Esophagus muscularis mucosa (tissue), 4 donors: ENCODE results near the gene RNF213. TPM values are rescaled to one million over a fixed set of nuclear protein-coding genes. Genes with fewer than 3 reads are reported as not detected.

ENCODE experiments used
- DNase-seq: peaks from one replicate; pipeline ENCODE4 v3.0.0-alpha.2; 2017; ENCODE audit errors: extremely low spot score
- H3K27ac ChIP-seq, 4 donors: fragments of 200-600 bp; sonication (generic); replicated peaks in 1 of 4; 1 replicate in 3 of 4; 2 replicates in 1 of 4; pipeline ENCODE4 v1.5.1; 2016 to 2019; ENCODE audit warnings: mild to moderate bottlenecking in 1 of 4
- H3K27me3 ChIP-seq, 4 donors: fragments of 200-600 bp; sonication (generic); one replicate each; pipeline versions ENCODE4 v1.5.1 to v1.6.0; 2016 to 2019
- H3K36me3 ChIP-seq, 4 donors: fragments of 200-600 bp; sonication (generic); one replicate each; pipeline ENCODE4 v1.5.1; 2016 to 2019
- H3K4me1 ChIP-seq, 4 donors: fragments of 200-600 bp; sonication (generic); one replicate each; pipeline ENCODE4 v1.5.1; 2016 to 2019
- H3K4me3 ChIP-seq, 4 donors: fragments of 200-600 bp; sonication (generic); 1 replicate in 2 of 4; 2 replicates in 2 of 4; pipeline ENCODE4 v1.5.1; 2016 to 2019; ENCODE audit warnings: mild to moderate bottlenecking in 4 of 4, moderate library complexity in 1 of 4
- H3K9me3 ChIP-seq, 4 donors: fragments of 200-600 bp; sonication (generic); 1 replicate in 3 of 4; 2 replicates in 1 of 4; pipeline ENCODE4 v1.5.1; 2016 to 2019
- EP300 ChIP-seq: sonication (generic); formaldehyde crosslinking; IDR thresholded peaks from one replicate; pipeline ENCODE4 v1.6.1; 2017; ENCODE audit warnings: antibody characterized with exemption
- POLR2A ChIP-seq: fragments of 450-650 bp; IDR thresholded peaks from one replicate; pipeline ENCODE4 v1.6.1; 2017; ENCODE audit warnings: antibody characterized with exemption, moderate library complexity, mild to moderate bottlenecking, low read depth
- POLR2AphosphoS5 ChIP-seq, 2 donors: sonication (generic); formaldehyde crosslinking; IDR thresholded peaks; one replicate each; pipeline ENCODE4 v1.6.1; 2017; ENCODE audit warnings: antibody characterized with exemption in 2 of 2
- WGBS: methylation state at CpG from one replicate; pipeline ENCODE4 v1.1.5; 2018; 5-methylcytosine and 5-hydroxymethylcytosine counted together
- intact Hi-C: fragments of 100-400 bp; cut with DNase I; formaldehyde crosslinking; loops from one replicate; pipeline ENCODE4 v1.15.1; 2023
- total RNA-seq, 4 donors: library from RNA; depleted of rRNA; stranded (reverse); fragments of >200 nt; gene quantifications; one replicate each; pipeline versions ENCODE4 v1.1.0 to v1.2.1, GENCODE V29; 2016
- TF ChIP-seq, protein P1 (sequence below), 3 experiments: fragments of 200-600 bp in 2 of 3; fragments of 450-650 bp in 1 of 3; sonication (generic) in 2 of 3; IDR thresholded peaks; one replicate each; pipeline ENCODE4 v1.5.1; 2017 to 2019; ENCODE audit warnings: antibody characterized with exemption in 3 of 3, mild to moderate bottlenecking in 2 of 3, moderate library complexity in 1 of 3

Gene RNF213
- total RNA-seq, 4 donors from 2014 or later: 55.8 to 85.7 (median 75.9) TPM

DNA sequence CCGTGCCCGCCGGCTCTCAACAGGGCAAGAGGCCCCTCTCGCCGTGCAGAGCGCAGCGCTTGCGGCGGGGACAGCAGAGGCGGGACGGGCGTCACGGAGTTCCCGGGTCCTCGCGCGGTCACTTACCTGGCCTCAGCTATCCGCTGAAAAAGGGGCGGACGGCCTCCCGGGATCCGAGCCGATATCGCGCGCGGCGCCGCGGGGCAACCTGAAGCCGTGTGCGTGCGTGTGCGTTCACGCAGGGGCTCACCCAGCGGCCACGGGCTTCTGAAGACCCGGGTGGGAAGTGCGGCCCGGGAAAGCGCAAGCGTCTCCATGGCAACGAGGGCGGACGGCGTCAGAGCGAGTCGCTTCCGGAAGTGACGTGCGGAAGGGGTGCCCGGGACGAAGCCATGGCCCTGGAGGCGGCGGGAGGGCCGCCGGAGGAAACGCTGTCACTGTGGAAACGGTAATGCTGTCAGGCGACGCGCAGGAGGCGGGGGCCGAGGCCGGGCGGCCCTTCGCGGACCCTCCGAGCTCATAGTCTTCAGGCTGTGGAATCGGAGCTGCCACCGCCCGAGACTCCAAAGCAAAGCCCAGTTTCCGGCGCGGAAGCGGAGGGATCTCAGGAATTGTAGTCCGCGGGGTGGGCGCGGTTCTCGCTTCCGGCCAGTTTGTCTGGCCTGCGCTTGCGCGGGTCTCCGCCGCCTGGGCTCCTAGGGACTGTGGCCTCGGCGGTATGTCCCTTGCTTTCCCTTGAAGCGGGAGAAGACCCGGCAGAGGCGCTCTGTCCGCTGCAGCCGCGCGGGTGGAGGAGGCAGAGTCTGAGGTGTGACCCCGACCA, 154.4 kb downstream of the RNF213 start, which contains the start of gene ENDOV:
Gene ENDOV (plus strand): TSS at position 365 of the 823 bp plus-strand sequence. CDS start 28 bp downstream, at position 393.
- Histone ChIP-seq H3K4me3 (peak within 1 kb of the TSS; percentile 77 to 87 (median 84)), H3K27me3 (no peaks in the 10 kb centered on the region), H3K27ac (peak within 1 kb of the TSS; percentile 94 to 97 (median 96)), H3K4me1 (peaks cover 26 to 46% (median 34%) of the 10 kb centered on the region in 4 donors), H3K36me3 (peaks cover 0 to 23% (median 11%) of the 10 kb centered on the region in 4 donors), H3K9me3 (no peaks in the 10 kb centered on the region)
- no CpG with 5 or more reads among the region's 97 CpGs for WGBS
- peak; percentile 99 for DNase-seq
- peak; percentile 82 to 84 for TF ChIP-seq POLR2AphosphoS5 (IDR thresholded peaks at IDR 0.05)
- TF ChIP-seq EP300: no peak
- TF ChIP-seq, protein P1, sequence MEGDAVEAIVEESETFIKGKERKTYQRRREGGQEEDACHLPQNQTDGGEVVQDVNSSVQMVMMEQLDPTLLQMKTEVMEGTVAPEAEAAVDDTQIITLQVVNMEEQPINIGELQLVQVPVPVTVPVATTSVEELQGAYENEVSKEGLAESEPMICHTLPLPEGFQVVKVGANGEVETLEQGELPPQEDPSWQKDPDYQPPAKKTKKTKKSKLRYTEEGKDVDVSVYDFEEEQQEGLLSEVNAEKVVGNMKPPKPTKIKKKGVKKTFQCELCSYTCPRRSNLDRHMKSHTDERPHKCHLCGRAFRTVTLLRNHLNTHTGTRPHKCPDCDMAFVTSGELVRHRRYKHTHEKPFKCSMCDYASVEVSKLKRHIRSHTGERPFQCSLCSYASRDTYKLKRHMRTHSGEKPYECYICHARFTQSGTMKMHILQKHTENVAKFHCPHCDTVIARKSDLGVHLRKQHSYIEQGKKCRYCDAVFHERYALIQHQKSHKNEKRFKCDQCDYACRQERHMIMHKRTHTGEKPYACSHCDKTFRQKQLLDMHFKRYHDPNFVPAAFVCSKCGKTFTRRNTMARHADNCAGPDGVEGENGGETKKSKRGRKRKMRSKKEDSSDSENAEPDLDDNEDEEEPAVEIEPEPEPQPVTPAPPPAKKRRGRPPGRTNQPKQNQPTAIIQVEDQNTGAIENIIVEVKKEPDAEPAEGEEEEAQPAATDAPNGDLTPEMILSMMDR (IDR thresholded peaks at IDR 0.05): peak in 1 of 3 experiments; percentile 15
- peak; percentile 18 for TF ChIP-seq POLR2A
- intact Hi-C loops: no loop called here

DNA sequence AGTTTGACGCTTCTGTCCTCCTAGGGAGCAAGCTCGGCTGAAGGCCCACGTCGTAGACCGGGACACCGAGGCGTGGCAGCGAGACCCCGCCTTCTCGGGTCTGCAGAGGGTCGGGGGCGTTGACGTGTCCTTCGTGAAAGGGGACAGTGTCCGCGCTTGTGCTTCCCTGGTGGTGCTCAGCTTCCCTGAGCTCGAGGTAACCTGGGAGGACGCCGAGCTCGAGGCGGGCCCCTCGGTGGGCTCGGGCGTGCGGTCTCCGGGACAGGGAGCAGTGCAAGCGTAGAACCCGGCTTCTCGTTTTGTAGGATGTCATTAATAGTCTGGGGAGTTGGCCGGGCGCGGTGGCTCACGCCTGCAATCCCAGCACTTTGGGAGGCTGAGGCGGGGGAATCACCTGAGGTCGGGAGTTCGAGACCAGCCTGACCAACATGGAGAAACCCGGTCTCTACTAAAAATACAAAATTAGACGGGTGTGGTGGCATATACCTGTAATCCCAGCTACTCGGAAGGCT, 155.0 kb downstream of the RNF213 start:
- DNase-seq: no peak
- 12% methylated on average over 22 of the region's 39 CpGs for WGBS
- Histone ChIP-seq H3K36me3 (peaks cover 0 to 26% (median 11%) of the 10 kb centered on the region in 4 donors), H3K9me3 (no peaks in the 10 kb centered on the region), H3K4me1 (peaks cover 26 to 46% (median 34%) of the 10 kb centered on the region in 4 donors), H3K27ac (peak overlapping the region; percentile 94 to 97 (median 96)), H3K4me3 (peak overlapping the region; percentile 77 to 87 (median 84)), H3K27me3 (no peaks in the 10 kb centered on the region)
- intact Hi-C loops: no loop called here
- TF ChIP-seq EP300: no peak
- no peak for TF ChIP-seq POLR2AphosphoS5 (IDR thresholded peaks at IDR 0.05)
- TF ChIP-seq, protein P1 (IDR thresholded peaks at IDR 0.05): no peak
- TF ChIP-seq POLR2A: no peak

DNA sequence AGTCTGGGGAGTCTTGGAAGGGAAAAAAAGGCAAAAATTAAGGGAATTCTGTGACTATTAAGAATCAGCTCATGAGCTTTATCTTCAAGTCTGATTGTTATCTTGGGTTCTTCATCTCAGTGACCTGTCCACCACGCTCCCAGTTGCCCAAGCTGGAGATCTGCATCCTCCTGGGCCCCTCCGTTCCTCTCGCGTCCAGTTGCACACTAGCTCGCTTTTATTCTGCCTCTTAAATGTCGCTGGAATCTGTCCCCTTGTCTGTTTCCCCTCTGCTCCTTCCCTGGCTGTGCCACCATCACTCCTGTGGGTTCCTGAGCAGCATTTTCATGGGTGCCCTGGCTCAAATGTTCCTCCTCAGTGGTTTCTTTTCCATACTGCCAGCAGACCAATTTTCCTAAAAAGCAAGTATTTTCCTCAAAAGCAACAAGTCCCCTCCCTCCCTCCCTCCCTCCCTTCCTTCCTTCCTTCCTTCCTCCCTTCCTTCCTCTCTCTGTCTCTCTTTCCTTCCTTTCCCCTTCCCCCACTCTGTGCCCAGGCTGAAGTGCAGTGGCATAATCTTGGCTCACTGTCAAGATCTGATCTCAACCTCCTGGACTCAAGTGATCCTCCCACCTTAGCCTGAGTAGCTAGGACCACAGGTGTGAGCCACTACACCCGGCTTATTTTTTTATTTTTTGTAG, 155.7 kb downstream of the RNF213 start:
- Histone ChIP-seq H3K9me3 (no peaks in the 10 kb centered on the region), H3K27me3 (no peaks in the 10 kb centered on the region), H3K4me1 (peaks cover 26 to 46% (median 34%) of the 10 kb centered on the region in 4 donors), H3K4me3 (peak overlapping the region; percentile 77 to 87 (median 84)), H3K36me3 (peaks cover 0 to 26% (median 11%) of the 10 kb centered on the region in 4 donors), H3K27ac (no peak overlapping the region)
- TF ChIP-seq POLR2AphosphoS5 (IDR thresholded peaks at IDR 0.05) (no peak), POLR2A (no peak), EP300 (no peak)
- TF ChIP-seq, protein P1 (IDR thresholded peaks at IDR 0.05): no peak
- DNase-seq: no peak
- 78% methylated on average over 7 of the region's 7 CpGs for WGBS
- intact Hi-C loops: no loop called here

DNA sequence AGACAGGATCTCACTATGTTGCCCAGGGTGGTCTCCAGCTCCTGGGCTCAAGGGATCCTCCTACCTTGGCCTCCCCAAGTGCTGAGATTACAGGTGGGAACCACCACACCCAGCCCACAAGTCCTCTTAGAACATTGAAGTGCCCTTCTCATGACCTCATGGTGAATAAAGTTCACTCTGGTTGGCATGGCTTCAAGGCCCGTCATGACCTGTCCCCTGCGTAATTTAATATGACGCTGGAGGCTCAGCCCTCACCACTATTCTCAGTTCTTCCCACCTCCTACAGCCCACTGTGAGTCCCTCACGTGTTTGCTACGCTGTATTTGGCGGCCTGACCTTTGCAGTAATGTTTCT, 156.3 kb downstream of the RNF213 start:
- WGBS: 85% methylated on average over 6 of the region's 6 CpGs
- Histone ChIP-seq H3K27me3 (no peaks in the 10 kb centered on the region), H3K4me3 (no peak overlapping the region), H3K27ac (no peak overlapping the region), H3K9me3 (no peaks in the 10 kb centered on the region), H3K4me1 (peaks cover 26 to 46% (median 34%) of the 10 kb centered on the region in 4 donors), H3K36me3 (peaks cover 0 to 26% (median 11%) of the 10 kb centered on the region in 4 donors)
- intact Hi-C loops: no loop called here
- no peak for DNase-seq
- TF ChIP-seq POLR2AphosphoS5 (IDR thresholded peaks at IDR 0.05): no peak
- TF ChIP-seq EP300: no peak
- TF ChIP-seq POLR2A: no peak
